Activated CD4-positive, alpha-beta T cell treated with anti-CD3 and anti-CD28 coated beads, Interleukin-10, Interleukin-2, amounts not matched to agents 100 ng/mL and 50 ng/mL, durations not matched to agents 16 hours and 8 hours (primary cell): Measurements from ENCODE around the gene PILRB.
A peak's percentile ranks its signal among the peaks of the same experiment; 100 is the strongest.
"Not testable (repeated sequence)": the region's sequence is repeated elsewhere in the genome, so short reads cannot be mapped to it uniquely, and the experiment has no call there.

Experiments
- DNase-seq: peaks from one replicate; pipeline ENCODE4 v3.0.0-alpha.2; 2020

PILRB gene

DNA sequence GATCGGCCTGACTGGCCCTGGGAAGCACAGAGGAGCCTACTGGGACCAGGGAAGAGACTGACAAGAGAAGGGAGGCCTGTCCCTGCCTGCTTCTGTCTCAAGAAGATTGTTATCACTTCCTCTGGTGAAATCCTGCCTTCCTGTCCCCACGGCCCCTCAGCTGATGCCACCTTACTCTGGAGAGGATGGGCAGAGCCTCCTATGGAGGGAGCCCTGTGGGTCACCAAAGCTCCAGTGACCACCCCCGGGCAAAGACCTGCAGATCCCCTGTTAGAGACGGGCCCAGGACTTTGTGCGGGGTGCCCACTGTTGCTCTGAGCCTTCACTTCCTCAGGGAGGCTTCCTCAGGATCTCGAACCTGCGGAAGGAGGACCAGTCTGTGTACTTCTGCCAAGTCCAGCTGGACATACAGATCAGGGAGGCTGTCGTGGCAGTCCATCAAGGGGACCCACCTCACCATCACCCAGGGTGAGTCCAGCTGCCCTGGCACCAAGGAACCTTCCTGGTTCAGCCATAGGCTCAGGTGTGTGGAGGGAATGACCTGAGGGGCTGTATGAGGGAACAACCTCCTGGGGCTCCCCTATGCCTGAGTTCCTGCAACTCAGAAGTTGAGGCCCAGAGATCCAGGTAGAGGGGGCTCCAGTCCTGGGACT lies 1.4 kb upstream of the PILRB start:
- DNase-seq = no peak

DNA sequence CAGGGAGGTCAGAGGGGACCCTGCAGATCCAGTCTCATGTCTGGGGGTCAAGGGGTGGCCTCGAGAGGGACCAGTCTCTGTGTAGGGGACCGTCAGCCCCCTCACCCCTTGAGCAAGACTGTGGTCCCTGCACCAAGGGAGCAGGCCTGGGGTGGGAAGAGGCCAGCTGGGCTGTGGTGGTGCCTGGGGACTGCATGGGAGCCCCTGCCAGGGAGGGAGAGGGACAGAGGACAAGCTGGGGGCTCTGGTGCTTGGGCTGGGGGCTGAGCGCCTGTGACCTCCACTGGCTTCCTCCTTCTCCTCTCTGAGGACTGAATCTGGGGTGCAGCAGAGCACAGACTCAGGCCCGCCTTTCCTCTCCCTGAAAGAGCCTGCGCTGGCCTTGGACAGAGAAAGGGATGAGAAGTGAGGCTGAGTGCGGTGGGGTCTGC lies 771 bp upstream of the PILRB start:
- DNase-seq = no peak

DNA sequence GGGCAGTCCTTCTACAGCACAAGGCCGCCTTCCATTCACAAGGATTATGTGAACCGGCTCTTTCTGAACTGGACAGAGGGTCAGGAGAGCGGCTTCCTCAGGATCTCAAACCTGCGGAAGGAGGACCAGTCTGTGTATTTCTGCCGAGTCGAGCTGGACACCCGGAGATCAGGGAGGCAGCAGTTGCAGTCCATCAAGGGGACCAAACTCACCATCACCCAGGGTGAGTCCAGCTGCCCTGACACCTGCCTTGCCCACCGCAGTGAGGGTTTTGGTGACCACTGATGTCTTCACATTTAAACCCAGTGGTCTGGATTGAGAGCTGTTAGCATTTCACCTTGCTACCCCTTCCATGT lies 918 bp downstream of the PILRB start:
- DNase-seq = no peak

DNA sequence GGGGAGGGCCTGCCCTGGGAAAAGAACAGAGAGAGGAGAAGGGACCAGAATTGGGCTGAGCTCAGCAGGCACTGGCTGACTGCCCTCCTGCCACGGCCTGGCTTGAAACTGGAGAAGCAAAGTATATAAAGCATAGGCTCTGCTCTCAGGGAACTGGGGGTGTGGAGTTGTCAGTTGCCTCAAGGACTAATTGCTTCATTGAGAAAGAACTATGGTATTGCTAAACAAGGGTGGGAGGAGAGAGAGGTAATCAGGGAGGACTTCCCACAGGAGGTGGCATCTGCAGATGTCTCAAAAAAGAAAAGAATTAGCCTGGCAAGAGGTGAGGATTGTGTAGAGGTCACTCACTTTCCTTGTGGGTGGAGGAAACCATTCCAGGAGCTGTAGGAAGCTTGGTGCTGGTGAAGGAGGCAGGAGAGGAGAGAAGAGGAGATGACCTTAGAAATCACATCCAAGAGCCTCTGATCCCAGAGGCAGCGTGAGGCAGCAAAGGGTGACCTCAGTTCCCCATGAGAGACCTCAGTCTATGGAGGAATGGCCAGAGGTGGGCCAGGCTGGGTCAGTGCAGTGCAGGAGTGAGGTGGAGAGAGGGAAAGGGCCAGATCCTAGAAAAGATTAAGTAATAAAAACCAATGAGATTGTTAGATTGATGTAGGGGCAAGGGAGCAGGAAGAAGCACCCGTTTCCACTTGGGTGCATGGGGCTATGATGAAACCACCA lies 2.4 kb downstream of the PILRB start:
- no peak for DNase-seq

DNA sequence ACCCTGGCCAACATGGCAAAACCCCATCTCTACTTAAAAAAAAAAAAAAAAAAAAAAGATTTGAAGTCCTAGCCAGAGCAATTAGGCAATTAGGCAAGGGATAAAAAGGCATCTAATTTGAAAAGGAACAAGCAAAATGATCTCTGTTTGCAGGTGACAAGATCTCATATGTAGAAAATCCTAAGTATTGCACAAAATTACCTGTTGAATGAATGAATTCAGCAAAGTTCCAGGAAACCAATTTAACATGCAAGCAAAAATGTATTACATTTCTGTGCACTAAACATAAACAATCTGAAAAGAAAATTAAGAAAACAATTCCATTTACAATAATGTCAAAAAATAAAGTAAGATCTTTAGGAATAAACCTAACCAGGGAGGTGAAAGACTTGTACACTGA lies 5.2 kb downstream of the PILRB start:
- DNase-seq = no peak

DNA sequence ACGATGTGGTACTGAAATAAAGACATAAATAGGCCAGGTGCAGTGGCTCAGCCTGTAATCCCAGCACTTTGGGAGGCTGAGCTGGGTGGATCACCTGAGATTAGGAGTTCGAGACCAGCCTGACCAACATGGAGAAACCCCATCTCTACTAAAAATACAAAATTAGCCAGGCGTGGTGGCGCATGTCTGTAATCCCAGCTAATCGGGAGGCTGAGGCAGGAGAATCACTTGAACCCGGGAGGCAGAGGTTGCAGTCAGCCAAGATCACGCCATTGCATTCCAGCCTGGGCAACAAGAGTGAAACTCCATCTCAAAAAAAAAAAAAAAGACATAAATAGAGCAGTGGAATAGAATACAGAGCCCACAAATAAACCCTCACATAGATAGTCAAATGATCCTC lies 5.9 kb downstream of the PILRB start:
- not testable (repeated sequence) for DNase-seq

DNA sequence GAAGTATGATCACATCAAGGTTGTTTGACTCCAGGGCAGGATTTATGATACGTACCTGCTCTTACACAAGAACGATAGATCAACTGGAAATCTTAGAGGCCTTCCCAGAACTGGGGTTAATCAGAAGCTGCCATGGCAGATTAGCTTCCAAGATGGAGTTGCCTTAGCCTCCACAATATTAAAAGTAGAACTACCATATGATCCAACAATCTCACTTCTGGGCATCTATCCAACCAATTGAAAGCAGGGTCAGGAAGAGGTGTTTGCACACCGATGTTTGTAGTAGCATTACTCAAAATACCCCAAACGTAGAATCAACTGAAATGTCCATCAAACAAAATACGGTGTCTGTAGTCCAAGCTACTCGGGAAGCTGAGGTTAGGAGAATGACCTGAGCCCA lies 6.6 kb downstream of the PILRB start:
- DNase-seq = no peak

DNA sequence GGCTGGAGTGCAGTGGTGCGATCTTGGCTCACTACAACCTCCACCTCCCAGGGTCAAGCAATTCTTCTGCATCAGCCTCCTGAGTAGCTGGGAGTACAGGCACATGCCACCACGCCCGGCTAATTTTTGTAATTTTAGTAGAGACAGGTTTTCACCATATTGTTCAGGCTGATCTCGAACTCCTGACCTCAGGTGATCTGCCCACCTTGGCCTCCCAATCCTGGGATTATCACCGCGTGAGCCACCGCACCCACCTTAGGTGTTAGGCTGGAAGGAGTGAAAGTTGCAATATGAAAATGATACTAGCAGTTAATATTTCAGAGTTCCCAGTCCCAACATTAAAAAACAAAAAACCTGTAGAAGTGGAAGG lies 8.1 kb downstream of the PILRB start:
- DNase-seq = not testable (repeated sequence)

DNA sequence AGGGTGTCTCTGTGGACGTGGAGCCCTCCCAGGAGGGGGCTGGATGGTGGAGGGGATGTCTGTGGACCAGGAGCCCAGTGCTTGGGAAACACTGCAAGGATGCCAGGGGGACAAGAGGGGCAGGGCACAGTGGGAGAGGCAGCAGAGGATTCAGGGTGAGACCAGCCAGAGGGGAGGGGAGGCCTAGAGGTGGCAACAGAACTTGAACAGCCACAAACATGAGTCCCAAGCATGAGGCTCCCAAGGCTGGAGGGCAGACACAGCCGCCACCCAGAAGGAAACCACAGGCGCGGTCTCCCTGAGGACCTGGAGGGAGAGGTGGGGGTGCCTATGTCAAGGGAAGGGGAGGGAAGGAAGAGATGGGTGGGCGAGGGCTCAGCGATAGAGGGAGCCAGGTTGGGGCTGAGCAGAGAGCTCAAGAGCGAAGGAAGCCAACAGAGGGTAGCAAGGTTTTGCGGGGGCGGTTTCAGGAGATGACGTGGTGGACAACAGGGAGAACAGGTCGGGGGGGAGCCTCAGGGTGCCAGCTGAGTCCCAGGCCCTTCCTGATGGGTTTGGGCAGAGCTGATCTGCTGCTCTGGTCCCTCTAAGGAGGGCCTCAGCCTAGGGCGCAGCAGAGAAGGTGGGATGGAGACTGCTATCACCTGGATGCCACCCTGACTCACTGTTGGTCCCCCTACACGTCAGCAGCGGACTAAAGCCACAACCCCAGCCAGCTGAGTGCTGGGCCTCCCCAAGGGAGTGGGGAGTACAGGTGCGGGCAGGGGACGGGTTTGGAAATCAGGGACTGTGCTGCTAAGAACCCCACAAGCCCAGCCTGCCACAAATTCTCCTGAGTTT lies 8.7 kb downstream of the PILRB start:
- peak; percentile 19 for DNase-seq

DNA sequence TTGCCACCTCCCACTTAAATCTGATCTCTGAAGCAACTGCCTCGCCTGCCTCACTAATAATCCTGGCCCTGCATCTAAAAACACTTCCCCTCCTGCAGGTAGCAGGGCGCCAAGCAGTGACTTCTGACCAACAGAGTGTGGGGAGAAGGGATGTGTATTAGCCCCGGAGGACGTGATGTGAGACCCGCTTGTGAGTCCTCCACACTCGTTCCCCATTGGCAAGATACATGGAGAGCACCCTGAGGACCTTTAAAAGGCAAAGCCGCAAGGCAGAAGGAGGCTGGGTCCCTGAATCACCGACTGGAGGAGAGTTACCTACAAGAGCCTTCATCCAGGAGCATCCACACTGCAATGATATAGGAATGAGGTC lies 9.3 kb downstream of the PILRB start:
- no peak for DNase-seq

DNA sequence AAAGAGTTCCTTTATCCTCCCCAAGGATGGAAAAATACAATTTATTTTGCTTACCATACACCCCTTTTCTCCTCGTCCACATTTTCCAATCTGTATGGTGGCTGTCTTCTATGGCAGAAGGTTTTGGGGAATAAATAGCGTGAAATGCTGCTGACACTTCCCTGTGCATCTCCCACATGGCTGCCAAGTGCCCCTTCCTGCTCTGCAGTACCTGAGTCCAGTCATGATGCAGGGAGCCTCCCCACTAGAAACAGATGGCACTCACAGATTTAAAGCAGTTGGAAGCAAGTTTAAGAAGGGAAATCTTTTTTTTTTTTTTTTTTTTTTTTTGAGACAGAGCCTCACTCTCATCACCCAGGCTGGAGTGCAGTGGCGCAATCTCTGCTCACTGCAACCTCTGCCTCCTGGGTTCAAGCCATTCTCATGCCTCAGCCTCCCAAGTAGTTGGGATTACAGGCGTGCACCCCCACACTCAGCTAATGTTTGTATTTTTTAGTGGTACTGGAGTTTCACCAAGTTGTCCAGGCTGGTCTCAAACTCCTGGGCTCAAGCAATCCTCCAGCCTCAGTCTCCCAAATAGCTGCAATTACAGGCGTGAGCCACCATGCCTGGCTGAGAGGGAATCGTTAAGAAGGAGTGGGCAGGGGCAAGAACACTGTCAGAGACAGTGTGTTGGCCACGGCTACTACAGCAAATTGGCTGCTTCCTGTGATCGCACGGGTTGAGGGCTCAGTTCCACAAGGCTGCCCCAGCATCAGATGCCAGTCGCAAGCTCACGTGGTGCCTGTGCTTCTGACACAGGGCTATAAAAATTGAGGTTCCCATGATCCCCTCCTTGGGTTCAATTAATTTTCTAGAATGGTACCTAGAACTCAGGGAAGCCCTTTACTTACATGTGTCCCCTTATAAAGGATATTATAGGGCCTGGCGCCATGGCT lies 10.0 kb downstream of the PILRB start:
- no peak for DNase-seq

DNA sequence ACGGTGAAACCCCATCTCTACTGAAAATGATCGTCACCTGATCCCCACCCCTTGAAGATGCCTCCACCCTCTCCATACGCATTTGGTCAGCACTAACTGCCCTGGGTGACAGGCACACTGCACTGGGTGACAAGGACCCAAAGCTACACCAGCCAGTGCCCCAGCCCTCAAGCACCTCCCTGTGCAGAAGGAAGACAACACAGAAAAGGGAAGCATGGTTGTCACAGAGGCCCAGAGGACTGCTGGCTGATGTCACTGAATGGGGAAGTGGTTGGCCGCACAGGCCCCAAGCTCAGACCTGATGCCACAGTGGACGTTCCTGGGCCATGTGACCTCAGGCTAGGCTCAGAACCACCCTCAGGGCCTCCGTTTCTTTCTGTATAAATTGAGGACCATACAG lies 11.2 kb downstream of the PILRB start:
- DNase-seq = no peak

DNA sequence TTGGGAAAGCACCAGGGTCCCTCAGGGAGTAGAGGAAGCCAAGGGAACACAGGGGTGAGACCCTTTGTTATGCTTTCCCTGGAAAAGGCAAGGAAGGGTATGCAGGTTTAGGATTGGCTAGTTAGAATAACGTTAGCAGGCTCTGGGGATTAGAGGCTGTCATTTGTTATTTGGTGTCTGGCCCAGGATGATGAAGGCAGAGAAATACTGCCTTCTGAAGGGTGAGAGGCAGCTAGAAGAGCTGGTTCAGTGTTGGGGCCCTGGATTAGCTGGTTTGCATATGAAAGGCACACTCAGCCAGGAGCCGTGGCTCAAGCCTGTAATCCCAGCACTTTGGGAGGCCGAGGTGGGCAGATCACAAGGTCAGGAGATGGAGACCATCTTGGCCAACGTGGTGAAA lies 12.4 kb downstream of the PILRB start:
- no peak for DNase-seq

DNA sequence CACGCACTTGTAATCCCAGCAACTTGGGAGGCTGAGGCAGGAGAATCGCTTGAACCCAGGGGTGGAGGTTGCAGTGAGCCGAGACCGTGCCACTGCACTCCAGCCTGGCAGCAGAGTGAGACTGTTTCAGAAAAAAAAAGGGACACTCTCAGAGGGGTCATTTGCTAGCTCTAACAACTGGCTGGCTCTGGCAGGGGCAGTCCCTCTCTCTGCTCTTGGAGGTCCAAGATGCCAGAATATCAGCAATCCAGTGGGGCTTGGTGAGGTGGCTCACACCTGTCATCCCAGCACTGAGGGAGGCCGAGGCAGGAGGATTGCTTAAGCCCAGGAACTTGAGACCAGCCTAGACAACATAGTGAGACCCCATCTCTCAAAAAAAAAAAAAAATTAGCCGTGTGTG lies 12.8 kb downstream of the PILRB start:
- no peak for DNase-seq

DNA sequence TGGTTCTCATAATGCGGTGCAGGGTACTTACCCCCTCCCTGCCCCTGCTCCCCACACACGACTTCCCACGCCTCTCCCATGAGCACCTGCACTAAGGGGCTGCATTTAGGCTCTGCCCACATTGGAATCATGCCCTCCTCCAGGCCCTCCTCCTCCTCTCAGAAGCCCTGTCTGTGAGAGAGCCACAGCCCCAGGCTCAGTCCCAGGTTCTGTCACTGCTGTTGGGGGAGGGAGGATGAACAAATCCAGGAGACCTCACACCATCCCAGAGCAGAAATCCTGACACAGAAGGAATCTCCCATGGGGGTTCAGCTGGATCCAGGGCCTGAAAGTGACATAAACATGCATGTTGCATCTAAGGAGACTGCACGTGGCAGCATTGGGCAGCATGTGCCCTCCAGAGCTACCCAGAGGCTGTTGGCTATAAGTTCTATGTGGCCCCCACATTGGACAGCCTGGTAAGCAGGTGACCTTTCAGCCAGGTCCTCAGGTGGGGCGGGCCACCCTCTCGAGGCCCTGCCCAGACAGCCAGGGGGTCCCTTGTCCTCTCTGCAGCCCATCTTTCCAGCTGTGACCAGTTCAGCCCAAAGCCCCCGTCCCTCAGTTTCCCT lies 13.7 kb downstream of the PILRB start:
- DNase-seq = no peak

DNA sequence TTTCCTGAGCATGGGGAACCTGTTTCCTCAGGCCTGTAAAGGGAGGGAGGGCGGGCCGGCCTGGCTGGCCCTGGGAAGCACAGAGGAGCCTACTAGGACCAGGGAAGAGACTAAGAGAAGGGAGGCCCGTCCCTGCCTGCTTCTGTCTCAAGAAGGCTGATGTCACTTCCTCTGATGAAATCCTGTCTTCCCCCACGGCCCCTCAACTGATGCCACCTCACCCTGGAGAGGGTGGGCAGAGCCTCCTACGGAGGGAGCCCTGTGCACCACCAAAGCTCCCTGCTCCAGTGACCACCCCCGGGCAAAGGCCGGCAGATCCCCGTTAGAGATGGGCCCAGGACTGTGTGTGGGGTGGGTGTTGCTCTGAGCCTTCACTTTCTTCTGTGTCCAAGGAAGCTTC lies 14.3 kb downstream of the PILRB start:
- DNase-seq = peak; percentile 44

DNA sequence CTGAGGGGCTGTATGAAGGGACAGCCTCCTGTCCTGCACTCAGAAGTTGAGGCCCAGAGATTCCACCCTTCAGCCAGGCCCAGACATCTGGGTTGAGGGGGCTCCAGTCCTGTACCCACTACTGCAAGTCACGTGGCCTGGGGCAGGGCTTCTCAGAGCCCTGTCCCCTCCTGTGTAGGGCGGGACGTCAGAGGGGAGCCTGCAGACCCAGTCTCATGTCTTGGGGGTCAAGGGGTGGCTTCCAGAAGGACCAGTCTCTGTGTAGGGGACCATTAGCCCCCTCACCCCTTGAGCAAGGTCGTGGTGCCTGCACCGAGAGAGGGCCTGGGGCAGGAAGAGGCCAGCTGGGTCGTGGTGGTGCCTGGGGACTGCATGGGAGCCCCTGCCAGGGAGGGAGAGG lies 14.8 kb downstream of the PILRB start:
- DNase-seq = no peak

DNA sequence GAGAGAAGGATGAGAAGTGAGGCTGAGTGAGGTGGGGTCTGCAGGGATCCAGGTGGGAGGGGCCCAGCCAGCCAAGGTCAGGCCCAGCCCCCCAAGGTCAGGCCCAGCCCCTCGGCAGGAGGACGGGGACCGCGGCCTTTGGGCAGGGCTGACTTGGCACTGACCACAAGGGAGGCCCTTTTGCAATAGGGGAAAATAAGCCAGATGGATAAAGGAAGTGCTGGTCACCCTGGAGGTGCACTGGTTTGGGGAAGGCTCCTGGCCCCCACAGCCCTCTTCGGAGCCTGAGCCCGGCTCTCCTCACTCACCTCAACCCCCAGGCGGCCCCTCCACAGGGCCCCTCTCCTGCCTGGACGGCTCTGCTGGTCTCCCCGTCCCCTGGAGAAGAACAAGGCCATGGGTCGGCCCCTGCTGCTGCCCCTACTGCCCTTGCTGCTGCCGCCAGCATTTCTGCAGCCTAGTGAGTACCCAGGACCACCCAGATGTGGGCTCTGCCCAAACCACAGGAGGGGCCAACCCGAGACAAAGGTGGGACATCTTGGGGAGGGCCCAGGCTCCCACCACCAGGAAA lies 15.4 kb downstream of the PILRB start, which contains the start of gene PILRA:
Gene PILRA, plus strand, starts transcription at position 227 of the 571 bp plus-strand sequence. Its CDS starts 170 bp downstream, at position 397.
- DNase-seq = no peak

DNA sequence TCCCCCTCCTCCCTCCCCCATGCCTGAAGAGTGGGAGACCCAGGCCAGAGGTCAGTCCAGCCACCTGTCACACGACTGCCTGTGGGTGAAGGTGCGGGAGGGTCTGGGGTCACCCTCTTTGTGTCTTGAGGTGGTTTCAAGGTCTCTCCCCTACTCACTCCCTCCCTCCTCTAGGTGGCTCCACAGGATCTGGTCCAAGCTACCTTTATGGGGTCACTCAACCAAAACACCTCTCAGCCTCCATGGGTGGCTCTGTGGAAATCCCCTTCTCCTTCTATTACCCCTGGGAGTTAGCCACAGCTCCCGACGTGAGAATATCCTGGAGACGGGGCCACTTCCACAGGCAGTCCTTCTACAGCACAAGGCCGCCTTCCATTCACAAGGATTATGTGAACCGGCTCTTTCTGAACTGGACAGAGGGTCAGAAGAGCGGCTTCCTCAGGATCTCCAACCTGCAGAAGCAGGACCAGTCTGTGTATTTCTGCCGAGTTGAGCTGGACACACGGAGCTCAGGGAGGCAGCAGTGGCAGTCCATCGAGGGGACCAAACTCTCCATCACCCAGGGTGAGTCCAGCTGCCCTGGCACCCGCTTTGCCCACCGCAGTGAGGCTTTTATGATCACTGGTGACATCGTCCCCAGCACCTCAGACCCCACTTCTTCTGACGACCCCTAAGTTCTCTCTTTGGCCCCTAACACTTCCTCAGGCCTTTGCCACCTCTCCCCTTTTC lies 16.1 kb downstream of the PILRB start:
- not testable (repeated sequence) for DNase-seq

DNA sequence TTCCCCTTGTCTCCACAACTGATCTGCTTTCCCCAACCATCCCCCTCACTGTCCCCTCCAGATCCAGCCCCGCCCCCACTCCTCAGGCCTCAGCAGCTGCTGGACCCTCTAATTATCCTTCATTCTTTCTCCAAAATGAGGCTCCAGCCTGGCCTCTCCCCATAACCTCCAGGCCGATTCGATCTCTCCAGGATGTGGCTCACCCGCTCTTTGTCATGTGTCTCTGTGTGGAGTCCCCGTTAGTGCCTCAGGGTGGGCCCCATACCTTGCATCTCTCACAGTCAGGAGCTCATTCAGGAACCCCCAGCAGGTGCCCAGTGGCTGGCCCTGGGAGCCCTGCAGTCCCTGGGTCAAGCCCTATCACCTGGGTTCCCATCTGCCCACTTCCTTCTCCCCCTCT lies 16.7 kb downstream of the PILRB start:
- DNase-seq = no peak

DNA sequence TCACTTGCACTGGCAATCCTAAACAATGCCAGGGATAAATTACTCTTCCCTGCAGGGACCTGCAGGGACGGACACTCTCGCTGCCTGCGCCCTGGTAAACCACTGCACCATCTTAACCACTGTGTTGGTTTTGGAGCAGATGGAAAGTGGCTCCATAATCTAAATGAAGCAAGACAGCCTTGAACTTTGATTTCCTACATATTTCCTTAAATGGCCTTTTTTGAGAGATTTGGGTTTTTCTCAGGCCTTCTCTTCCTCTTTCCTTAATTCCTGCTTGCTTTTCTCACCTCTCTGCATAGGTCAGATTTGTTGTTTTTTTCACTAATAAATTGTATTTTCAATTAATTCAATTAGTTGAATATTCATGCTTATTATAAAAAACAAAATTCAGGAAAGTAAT lies 18.1 kb downstream of the PILRB start:
- DNase-seq = no peak
